Lower leg skin (tissue), 4 donors: ENCODE measurements around the gene SRL. TPM values are rescaled to one million over a fixed set of nuclear protein-coding genes. Genes with fewer than 3 reads are reported as not detected.
A peak's percentile ranks its signal among the peaks of the same experiment; 100 is the strongest.

ENCODE experiments used
- DNase-seq, 2 donors: peaks; one replicate each; pipeline ENCODE4 v3.0.0-alpha.2; 2019; ENCODE audit warnings: low spot score in 2 of 2
- H3K4me3 ChIP-seq: fragments of 200-600 bp; sonication (generic); 2 replicates; pipeline ENCODE4 v1.5.1; 2017; ENCODE audit warnings: mild to moderate bottlenecking, low read depth; ENCODE audit not compliant: poor library complexity, severe bottlenecking
- POLR2A ChIP-seq, 2 donors: fragments of 450-650 bp; IDR thresholded peaks; one replicate each; pipeline ENCODE4 v1.6.1; 2016 to 2017; ENCODE audit warnings: antibody characterized with exemption in 2 of 2, mild to moderate bottlenecking in 1 of 2, moderate library complexity in 1 of 2
- WGBS, 2 donors: methylation state at CpG; one replicate each; pipeline ENCODE4 v1.1.5; 2018; 5-methylcytosine and 5-hydroxymethylcytosine counted together
- intact Hi-C: fragments of 100-400 bp; cut with DNase I; formaldehyde crosslinking; loops from one replicate; pipeline ENCODE4 v1.15.0; 2023; ENCODE audit warnings: low total_unique reads
- total RNA-seq, 4 donors: library from RNA; depleted of rRNA; stranded (reverse); fragments of >200 nt; gene quantifications; one replicate each; pipeline ENCODE4 v1.1.0, GENCODE V29; 2016
- TF ChIP-seq, protein P1 (sequence below), 3 donors: fragments of 450-650 bp; IDR thresholded peaks; one replicate each; pipeline ENCODE4 v1.5.1; 2016; ENCODE audit warnings: antibody characterized with exemption in 3 of 3, mild to moderate bottlenecking in 3 of 3, moderate library complexity in 2 of 3

Gene SRL
- total RNA-seq, 4 donors from 2014 or later: 0.04 to 1.0 (median 0.55) TPM

DNA sequence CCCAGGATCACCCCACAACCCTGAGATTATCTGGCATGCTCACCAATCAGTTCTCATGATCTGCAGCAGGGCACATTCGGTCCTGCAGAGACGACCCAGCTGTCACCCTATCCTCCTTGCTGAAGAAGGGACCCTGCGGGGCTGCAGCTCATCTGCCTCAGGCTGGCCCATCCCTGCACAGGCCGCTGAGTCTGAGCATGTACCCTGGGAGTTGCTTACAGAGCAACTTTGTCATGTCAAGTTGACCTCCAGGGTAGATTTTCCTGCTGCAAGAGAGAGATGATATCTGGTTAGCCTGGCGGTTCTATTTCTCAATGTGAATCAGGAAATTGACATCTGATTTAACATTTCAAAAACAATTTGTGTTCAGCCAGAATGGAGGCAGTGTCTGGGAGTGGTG lies 89.6 kb downstream of the SRL start:
- 54 to 60% methylated on average over 5 of the region's 5 CpGs for WGBS, 2 donors
- H3K4me3 ChIP-seq: no peak overlapping the region
- no peak for DNase-seq
- no peak for TF ChIP-seq POLR2A (IDR thresholded peaks at IDR 0.05)
- TF ChIP-seq, protein P1, sequence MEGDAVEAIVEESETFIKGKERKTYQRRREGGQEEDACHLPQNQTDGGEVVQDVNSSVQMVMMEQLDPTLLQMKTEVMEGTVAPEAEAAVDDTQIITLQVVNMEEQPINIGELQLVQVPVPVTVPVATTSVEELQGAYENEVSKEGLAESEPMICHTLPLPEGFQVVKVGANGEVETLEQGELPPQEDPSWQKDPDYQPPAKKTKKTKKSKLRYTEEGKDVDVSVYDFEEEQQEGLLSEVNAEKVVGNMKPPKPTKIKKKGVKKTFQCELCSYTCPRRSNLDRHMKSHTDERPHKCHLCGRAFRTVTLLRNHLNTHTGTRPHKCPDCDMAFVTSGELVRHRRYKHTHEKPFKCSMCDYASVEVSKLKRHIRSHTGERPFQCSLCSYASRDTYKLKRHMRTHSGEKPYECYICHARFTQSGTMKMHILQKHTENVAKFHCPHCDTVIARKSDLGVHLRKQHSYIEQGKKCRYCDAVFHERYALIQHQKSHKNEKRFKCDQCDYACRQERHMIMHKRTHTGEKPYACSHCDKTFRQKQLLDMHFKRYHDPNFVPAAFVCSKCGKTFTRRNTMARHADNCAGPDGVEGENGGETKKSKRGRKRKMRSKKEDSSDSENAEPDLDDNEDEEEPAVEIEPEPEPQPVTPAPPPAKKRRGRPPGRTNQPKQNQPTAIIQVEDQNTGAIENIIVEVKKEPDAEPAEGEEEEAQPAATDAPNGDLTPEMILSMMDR (IDR thresholded peaks at IDR 0.05): no peak
- intact Hi-C loops: no loop called here

DNA sequence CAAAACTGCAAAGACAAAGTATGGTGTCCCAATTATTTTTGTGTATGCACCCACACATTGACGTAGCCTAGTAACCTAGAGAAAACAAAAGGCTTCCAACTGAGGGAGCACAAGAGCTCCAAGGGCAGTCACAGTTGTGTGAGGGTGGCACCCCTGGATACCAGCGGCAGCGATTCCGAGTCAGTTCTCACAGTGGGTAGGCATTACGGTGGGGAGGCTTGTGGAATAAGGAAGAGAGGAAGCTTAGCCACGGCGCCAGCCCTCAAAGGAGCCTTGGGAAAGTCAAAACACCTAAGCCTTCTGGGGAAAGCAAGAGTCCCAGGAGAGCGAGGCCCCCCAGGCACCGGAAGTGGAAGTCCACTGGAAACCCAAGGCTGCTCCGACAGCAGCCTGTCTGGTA lies 94.6 kb downstream of the SRL start:
- no peak overlapping the region for H3K4me3 ChIP-seq
- TF ChIP-seq, protein P1 (IDR thresholded peaks at IDR 0.05): no peak
- no peak for TF ChIP-seq POLR2A (IDR thresholded peaks at IDR 0.05)
- 86 to 94% methylated on average over 10 of the region's 10 CpGs for WGBS, 2 donors
- DNase-seq: no peak
- intact Hi-C loops: no loop called here

DNA sequence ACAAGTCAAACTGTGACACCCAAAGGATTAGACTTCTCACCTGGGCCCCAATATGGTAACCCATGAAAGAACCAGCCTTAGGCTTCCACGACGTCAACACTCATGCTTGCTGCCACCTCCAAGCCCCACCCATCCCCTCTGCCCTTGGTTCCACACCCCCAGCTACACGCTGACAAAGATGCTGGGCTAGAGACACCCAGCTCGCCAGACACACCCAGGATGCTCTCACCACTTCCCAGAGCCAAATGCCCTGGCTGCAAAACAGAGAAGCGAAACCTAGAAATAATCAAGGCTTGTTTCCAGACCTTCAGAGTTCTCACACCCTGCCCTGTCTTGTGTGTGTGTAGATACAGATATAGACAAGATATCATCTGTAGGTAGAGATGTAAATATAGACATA lies 99.6 kb downstream of the SRL start:
- 22 to 29% methylated on average over 5 of the region's 5 CpGs for WGBS, 2 donors

DNA sequence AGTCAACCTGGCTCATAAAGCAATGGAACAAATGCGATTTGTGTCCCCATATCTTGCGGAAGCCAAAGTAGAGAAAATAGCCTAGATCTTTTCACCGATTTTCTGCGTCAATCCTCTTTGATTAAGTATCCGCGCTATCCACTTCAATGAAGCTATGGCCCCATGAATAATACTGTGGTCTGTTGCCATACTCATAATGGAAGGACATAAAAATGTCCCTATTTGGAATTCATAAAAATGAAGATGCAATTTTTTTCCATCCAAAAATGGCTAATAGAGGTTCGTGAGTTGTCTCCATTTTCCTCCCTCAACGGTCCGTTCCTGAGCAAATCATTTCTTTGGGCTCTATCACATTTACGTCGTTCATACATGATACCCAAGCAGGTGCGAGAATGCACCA lies 100.3 kb downstream of the SRL start:
- WGBS, 2 donors: 95 to 97% methylated on average over 12 of the region's 12 CpGs

More for the DNA sequence above, 99.6 kb downstream of the SRL start:
- peak in 1 of 2 donors; percentile 29 for DNase-seq
- no peak overlapping the region for H3K4me3 ChIP-seq
- no peak for TF ChIP-seq POLR2A (IDR thresholded peaks at IDR 0.05)
- TF ChIP-seq, protein P1 (IDR thresholded peaks at IDR 0.05): no peak
- intact Hi-C loops: no loop called here

DNA sequence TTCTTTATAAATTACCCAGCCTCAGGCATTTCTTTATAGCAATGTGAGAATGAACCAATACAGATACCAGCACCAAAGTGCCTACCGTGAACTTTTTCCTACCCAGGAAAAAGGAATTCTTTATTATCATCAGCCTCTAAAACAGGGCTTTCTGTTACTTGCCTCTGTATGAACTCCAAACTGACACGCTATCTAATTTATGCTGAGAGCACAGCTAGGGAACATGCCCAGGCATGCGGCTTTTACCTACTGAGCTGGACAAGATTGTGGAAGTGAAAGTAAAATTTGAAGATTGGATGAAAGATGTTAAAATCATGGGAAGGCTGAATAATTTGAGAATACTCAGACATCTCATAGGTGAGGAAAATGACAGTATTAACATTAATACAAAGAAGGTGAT lies 101.2 kb downstream of the SRL start:
- DNase-seq: peak in 1 of 2 donors; percentile 27
- no peak for TF ChIP-seq POLR2A (IDR thresholded peaks at IDR 0.05)
- TF ChIP-seq, protein P1 (IDR thresholded peaks at IDR 0.05): no peak
- intact Hi-C loops: no loop called here
- H3K4me3 ChIP-seq: no peak overlapping the region
- WGBS, 2 donors: 48 to 58% methylated on average over 3 of the region's 3 CpGs

More for the DNA sequence above, 100.3 kb downstream of the SRL start:
- no peak for TF ChIP-seq POLR2A (IDR thresholded peaks at IDR 0.05)
- TF ChIP-seq, protein P1 (IDR thresholded peaks at IDR 0.05): no peak
- no peak for DNase-seq
- intact Hi-C loops: no loop called here
- no peak overlapping the region for H3K4me3 ChIP-seq

DNA sequence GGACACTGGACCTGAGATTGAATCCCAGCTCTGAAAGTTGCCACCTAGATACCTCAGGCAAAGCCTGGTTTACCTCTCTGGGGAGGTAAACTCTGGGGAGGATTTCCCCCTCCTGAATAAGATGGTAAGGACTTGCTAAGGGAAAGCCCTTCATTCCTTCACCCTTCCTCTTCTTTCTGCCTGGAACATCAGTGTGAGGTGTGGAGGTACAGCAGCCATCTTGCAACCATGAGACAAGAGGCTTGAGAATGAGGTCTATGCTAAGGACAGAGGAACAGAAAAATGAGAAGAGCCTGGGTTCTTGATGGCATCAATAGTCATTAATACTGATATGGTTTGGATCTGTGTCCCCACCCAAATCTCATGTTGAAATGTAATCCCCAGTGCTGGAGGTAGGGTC lies 101.9 kb downstream of the SRL start:
- H3K4me3 ChIP-seq: no peak overlapping the region
- no peak for DNase-seq
- intact Hi-C loops: no loop called here
- TF ChIP-seq, protein P1 (IDR thresholded peaks at IDR 0.05): no peak
- TF ChIP-seq POLR2A (IDR thresholded peaks at IDR 0.05): no peak
